Measurements from ENCODE around the gene ID2.

ID2 gene

GRCh38 chr2:8656160-8656641, 25.7 kb upstream of the ID2 start:
- TF ChIP-seq CTCF (IDR thresholded peaks at IDR 0.05; ENCODE audit: insufficient read depth, low read length, poor library complexity, severe bottlenecking): no peak
- Histone ChIP-seq H3K36me3 (ENCODE audit: control insufficient read depth, insufficient read depth, low read length) (no peaks in the 10 kb centered on the region), H3K4me3 (replicated peaks; ENCODE audit: low read depth, low read length) (no peak overlapping the region), H3K27me3 (replicated peaks; ENCODE audit: control insufficient read depth, insufficient read depth, low read length) (no peaks in the 10 kb centered on the region; the same call in 1 of the 2 replicates)
- no peak for DNase-seq (ENCODE audit: extremely low read depth, insufficient read length)

GRCh38 chr2:8656811-8657210, 25.0 kb upstream of the ID2 start:
- TF ChIP-seq CTCF (IDR thresholded peaks at IDR 0.05; ENCODE audit: insufficient read depth, low read length, poor library complexity, severe bottlenecking): no peak
- Histone ChIP-seq H3K4me3 (replicated peaks; ENCODE audit: low read depth, low read length) (no peak overlapping the region), H3K36me3 (ENCODE audit: control insufficient read depth, insufficient read depth, low read length) (no peaks in the 10 kb centered on the region), H3K27me3 (replicated peaks; ENCODE audit: control insufficient read depth, insufficient read depth, low read length) (no peaks in the 10 kb centered on the region; the same call in 1 of the 2 replicates)
- no peak for DNase-seq (ENCODE audit: extremely low read depth, insufficient read length)

GRCh38 chr2:8657423-8658062, 24.3 kb upstream of the ID2 start:
- no peaks in the 10 kb centered on the region for H3K36me3 ChIP-seq (ENCODE audit: control insufficient read depth, insufficient read depth, low read length)
- no peak for TF ChIP-seq CTCF (IDR thresholded peaks at IDR 0.05; ENCODE audit: insufficient read depth, low read length, poor library complexity, severe bottlenecking)
- no peak for DNase-seq (ENCODE audit: extremely low read depth, insufficient read length)
- no peak overlapping the region for H3K4me3 ChIP-seq (replicated peaks; ENCODE audit: low read depth, low read length)
- no peaks in the 10 kb centered on the region; the same call in 1 of the 2 replicates for H3K27me3 ChIP-seq (replicated peaks; ENCODE audit: control insufficient read depth, insufficient read depth, low read length)

- Histone ChIP-seq H3K36me3 (ENCODE audit: control insufficient read depth, insufficient read depth, low read length) (no peaks in the 10 kb centered on the region), H3K27me3 (replicated peaks; ENCODE audit: control insufficient read depth, insufficient read depth, low read length) (no peaks in the 10 kb centered on the region; the same call in 1 of the 2 replicates), H3K4me3 (replicated peaks; ENCODE audit: low read depth, low read length) (no peak overlapping the region)
- TF ChIP-seq CTCF (IDR thresholded peaks at IDR 0.05; ENCODE audit: insufficient read depth, low read length, poor library complexity, severe bottlenecking): no peak
- no peak for DNase-seq (ENCODE audit: extremely low read depth, insufficient read length)
Observed at GRCh38 chr2:8658064-8658862, 23.6 kb upstream of the ID2 start.

GRCh38 chr2:8659092-8659734, 22.6 kb upstream of the ID2 start:
- no peaks in the 10 kb centered on the region; the same call in 1 of the 2 replicates for H3K27me3 ChIP-seq (replicated peaks; ENCODE audit: control insufficient read depth, insufficient read depth, low read length)
- H3K4me3 ChIP-seq (replicated peaks; ENCODE audit: low read depth, low read length): no peak overlapping the region
- DNase-seq (ENCODE audit: extremely low read depth, insufficient read length): no peak
- TF ChIP-seq CTCF (IDR thresholded peaks at IDR 0.05; ENCODE audit: insufficient read depth, low read length, poor library complexity, severe bottlenecking): no peak
- no peaks in the 10 kb centered on the region for H3K36me3 ChIP-seq (ENCODE audit: control insufficient read depth, insufficient read depth, low read length)

Measured in GM06990 (cell line).